ENCODE measurements around the gene FXYD5.
A peak's percentile ranks its signal among the peaks of the same experiment; 100 is the strongest.

Gene FXYD5

DNA sequence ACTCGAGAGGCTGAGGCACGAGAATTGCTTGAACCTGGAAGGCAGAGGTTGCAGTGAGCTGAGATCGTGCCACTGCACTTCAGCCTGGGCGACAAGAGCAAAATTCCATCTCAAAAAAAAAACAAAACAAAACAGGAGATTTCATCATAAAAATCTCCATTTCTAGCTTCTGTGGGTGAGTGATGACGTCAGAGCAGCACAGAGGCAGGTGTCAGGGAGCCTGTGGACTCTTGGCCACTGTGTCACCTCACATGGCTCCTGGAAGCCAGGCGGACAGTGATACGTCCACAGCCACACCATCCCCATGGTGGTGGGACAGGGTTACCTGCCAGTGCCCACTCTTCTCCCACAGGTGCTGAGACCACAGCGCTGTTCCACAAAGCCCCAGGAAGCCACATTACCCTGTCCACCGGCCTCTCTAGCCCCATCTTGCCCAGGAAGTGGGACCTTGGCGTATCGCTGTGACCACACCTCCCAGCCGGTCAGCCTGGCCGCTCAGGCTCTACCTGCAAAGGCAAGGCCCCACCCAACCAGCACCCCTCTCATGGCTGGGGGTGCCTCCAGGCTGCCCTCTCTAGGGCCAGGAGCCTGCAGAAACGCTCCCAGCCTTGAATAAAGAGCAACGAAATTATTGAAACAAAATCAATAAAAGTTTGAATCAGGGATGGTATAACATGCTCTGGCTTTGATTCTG, 41.4 kb upstream of the FXYD5 start:
- Histone ChIP-seq H3K27ac (ENCODE audit: insufficient read depth, low read depth, low read length, poor library complexity, severe bottlenecking) (no peak overlapping the region), H3K4me3 (ENCODE audit: insufficient read depth, low read depth, low read length) (no peak overlapping the region), H3K27me3 (ENCODE audit: control insufficient read depth, insufficient read depth, low read length, poor library complexity, severe bottlenecking) (no peaks in the 10 kb centered on the region), H3K9me3 (ENCODE audit: control insufficient read depth, low read length) (no peaks in the 10 kb centered on the region), H3K36me3 (ENCODE audit: control insufficient read depth, insufficient read depth, low read length) (no peaks in the 10 kb centered on the region), H3K4me1 (ENCODE audit: control insufficient read depth, insufficient read depth, low read length) (peaks cover 20% of the 10 kb centered on the region)
- WGBS, 2 experiments: 89 to 90% methylated on average over 15 of the region's 15 CpGs

DNA sequence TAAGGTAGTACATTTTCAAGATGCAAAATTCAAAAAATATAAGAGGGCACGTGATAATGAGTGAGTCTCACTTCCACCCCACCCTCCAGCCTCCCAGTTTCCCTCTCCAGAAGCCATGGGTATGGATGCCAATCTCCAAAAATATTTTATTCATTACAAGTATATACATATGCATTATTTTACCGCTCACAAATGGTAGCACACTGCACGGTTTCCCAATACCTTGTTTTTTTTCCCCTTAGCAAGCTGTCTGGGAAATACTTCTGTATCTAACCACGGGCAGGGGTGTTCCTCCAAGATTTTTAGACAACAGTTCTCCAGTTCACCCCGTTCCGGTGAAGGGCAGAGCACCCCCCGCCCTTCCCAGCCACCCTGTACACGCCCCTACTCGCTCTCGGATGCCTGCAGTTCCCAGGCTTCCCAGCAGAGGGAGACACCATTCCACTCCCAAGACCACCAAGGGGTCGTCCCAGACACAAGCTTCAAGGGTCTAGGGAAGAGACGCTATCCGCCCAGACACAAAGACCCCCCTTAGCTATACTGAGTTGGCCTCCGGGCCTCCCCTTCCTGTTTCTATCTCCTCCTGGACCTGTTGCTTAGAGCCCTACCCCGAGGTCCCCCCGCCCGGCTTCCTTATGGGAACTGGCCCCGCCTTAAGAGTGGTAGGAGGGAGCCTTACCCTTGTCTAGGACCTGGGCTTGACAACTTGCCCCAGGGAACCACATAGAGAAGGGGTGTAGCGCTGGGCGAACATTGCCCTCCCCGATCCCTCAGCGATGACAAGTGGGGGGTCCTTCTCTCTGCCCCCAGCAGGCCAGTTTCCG, 40.0 kb upstream of the FXYD5 start:
- no peaks in the 10 kb centered on the region for H3K36me3 ChIP-seq (ENCODE audit: control insufficient read depth, insufficient read depth, low read length)
- H3K4me3 ChIP-seq (ENCODE audit: insufficient read depth, low read depth, low read length): peak overlapping the region; percentile 3
- 17 to 19% methylated on average over 23 of the region's 23 CpGs for WGBS, 2 experiments
- H3K27me3 ChIP-seq (ENCODE audit: control insufficient read depth, insufficient read depth, low read length, poor library complexity, severe bottlenecking): no peaks in the 10 kb centered on the region
- H3K9me3 ChIP-seq (ENCODE audit: control insufficient read depth, low read length): no peaks in the 10 kb centered on the region
- H3K27ac ChIP-seq (ENCODE audit: insufficient read depth, low read depth, low read length, poor library complexity, severe bottlenecking): no peak overlapping the region
- H3K4me1 ChIP-seq (ENCODE audit: control insufficient read depth, insufficient read depth, low read length): peaks cover 20% of the 10 kb centered on the region

- Histone ChIP-seq H3K27ac (ENCODE audit: insufficient read depth, low read depth, low read length, poor library complexity, severe bottlenecking) (no peak within 1 kb of the TSS), H3K27me3 (ENCODE audit: control insufficient read depth, insufficient read depth, low read length, poor library complexity, severe bottlenecking) (no peaks in the 10 kb centered on the region), H3K9me3 (ENCODE audit: control insufficient read depth, low read length) (no peaks in the 10 kb centered on the region), H3K4me1 (ENCODE audit: control insufficient read depth, insufficient read depth, low read length) (peaks cover 20% of the 10 kb centered on the region), H3K36me3 (ENCODE audit: control insufficient read depth, insufficient read depth, low read length) (no peaks in the 10 kb centered on the region), H3K4me3 (ENCODE audit: insufficient read depth, low read depth, low read length) (peak within 1 kb of the TSS; percentile 3)
- 69 to 71% methylated on average over 14 of the region's 14 CpGs for WGBS, 2 experiments
Measured at GRCh38 chr19:35115177-35115951, 39.2 kb upstream of the FXYD5 start, which contains the start of gene FXYD3. Gene FXYD3, plus strand, starts transcription at chr19:35115823. Its CDS starts 3,554 bp downstream, at chr19:35119377.

- Histone ChIP-seq H3K27ac (ENCODE audit: insufficient read depth, low read depth, low read length, poor library complexity, severe bottlenecking) (no peak overlapping the region), H3K27me3 (ENCODE audit: control insufficient read depth, insufficient read depth, low read length, poor library complexity, severe bottlenecking) (no peaks in the 10 kb centered on the region), H3K4me3 (ENCODE audit: insufficient read depth, low read depth, low read length) (no peak overlapping the region), H3K36me3 (ENCODE audit: control insufficient read depth, insufficient read depth, low read length) (no peaks in the 10 kb centered on the region), H3K9me3 (ENCODE audit: control insufficient read depth, low read length) (no peaks in the 10 kb centered on the region), H3K4me1 (ENCODE audit: control insufficient read depth, insufficient read depth, low read length) (peaks cover 20% of the 10 kb centered on the region)
- 92% methylated on average over 13 of the region's 13 CpGs for WGBS, 2 experiments
Measured at GRCh38 chr19:35116072-35116801, 38.3 kb upstream of the FXYD5 start.

- H3K36me3 ChIP-seq (ENCODE audit: control insufficient read depth, insufficient read depth, low read length): no peaks in the 10 kb centered on the region
- no peak overlapping the region for H3K27ac ChIP-seq (ENCODE audit: insufficient read depth, low read depth, low read length, poor library complexity, severe bottlenecking)
- H3K4me1 ChIP-seq (ENCODE audit: control insufficient read depth, insufficient read depth, low read length): peaks cover 20% of the 10 kb centered on the region
- no peaks in the 10 kb centered on the region for H3K27me3 ChIP-seq (ENCODE audit: control insufficient read depth, insufficient read depth, low read length, poor library complexity, severe bottlenecking)
- H3K4me3 ChIP-seq (ENCODE audit: insufficient read depth, low read depth, low read length): no peak overlapping the region
- H3K9me3 ChIP-seq (ENCODE audit: control insufficient read depth, low read length): no peaks in the 10 kb centered on the region
- 66 to 72% methylated on average over 8 of the region's 8 CpGs for WGBS, 2 experiments
Measured at GRCh38 chr19:35117116-35117515, 37.4 kb upstream of the FXYD5 start.

DNA sequence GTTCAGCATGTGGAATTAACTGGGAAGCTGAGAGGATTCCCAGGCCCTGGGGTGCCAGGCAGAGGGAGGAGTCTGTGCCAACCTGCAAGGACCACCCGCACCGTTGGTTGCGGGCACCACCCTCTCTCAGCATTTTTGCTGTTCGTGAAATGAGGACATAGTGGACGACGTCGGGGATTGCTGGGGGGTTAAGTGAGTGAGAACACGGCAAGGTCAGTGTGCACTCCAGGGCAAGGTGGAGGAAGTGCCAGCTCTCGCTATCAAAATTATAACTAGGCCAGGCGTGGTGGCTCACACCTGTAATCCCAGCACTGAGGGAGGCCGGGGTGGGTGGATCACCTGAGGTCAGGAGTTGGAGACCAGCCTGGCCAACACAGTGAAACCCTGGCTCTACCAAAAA, 36.7 kb upstream of the FXYD5 start:
- WGBS, 2 experiments: 87 to 88% methylated on average over 11 of the region's 11 CpGs
- H3K27me3 ChIP-seq (ENCODE audit: control insufficient read depth, insufficient read depth, low read length, poor library complexity, severe bottlenecking): no peaks in the 10 kb centered on the region
- no peak overlapping the region for H3K4me3 ChIP-seq (ENCODE audit: insufficient read depth, low read depth, low read length)
- H3K9me3 ChIP-seq (ENCODE audit: control insufficient read depth, low read length): no peaks in the 10 kb centered on the region
- H3K36me3 ChIP-seq (ENCODE audit: control insufficient read depth, insufficient read depth, low read length): no peaks in the 10 kb centered on the region
- no peak overlapping the region for H3K27ac ChIP-seq (ENCODE audit: insufficient read depth, low read depth, low read length, poor library complexity, severe bottlenecking)
- H3K4me1 ChIP-seq (ENCODE audit: control insufficient read depth, insufficient read depth, low read length): peaks cover 25% of the 10 kb centered on the region

- Histone ChIP-seq H3K9me3 (ENCODE audit: control insufficient read depth, low read length) (no peaks in the 10 kb centered on the region), H3K4me1 (ENCODE audit: control insufficient read depth, insufficient read depth, low read length) (peaks cover 31% of the 10 kb centered on the region), H3K27ac (ENCODE audit: insufficient read depth, low read depth, low read length, poor library complexity, severe bottlenecking) (no peak overlapping the region), H3K4me3 (ENCODE audit: insufficient read depth, low read depth, low read length) (no peak overlapping the region), H3K27me3 (ENCODE audit: control insufficient read depth, insufficient read depth, low read length, poor library complexity, severe bottlenecking) (no peaks in the 10 kb centered on the region), H3K36me3 (ENCODE audit: control insufficient read depth, insufficient read depth, low read length) (no peaks in the 10 kb centered on the region)
- WGBS, 2 experiments: 84 to 86% methylated on average over 13 of the region's 13 CpGs
Measured at GRCh38 chr19:35118268-35119020, 36.1 kb upstream of the FXYD5 start.

DNA sequence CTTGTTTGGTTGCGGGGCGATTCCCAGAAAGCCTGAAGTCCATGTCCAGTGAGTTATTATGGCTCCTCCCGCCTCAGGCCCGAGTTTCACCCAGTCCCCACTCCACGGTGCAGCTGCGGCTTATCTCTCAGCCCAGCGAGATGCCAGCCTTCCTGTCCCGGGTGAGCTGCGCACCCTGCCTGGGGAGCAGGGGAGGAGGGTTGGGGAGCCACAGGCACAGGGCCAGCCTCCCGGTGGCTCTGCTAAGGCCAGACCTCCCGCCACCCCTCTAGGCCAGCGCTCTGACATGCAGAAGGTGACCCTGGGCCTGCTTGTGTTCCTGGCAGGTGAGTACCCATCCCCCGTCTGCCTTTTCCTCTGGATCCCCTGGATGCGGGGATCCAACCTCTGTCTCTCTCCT, 35.4 kb upstream of the FXYD5 start:
- WGBS, 2 experiments: 88 to 89% methylated on average over 14 of the region's 14 CpGs
- Histone ChIP-seq H3K27ac (ENCODE audit: insufficient read depth, low read depth, low read length, poor library complexity, severe bottlenecking) (no peak overlapping the region), H3K27me3 (ENCODE audit: control insufficient read depth, insufficient read depth, low read length, poor library complexity, severe bottlenecking) (no peaks in the 10 kb centered on the region), H3K4me1 (ENCODE audit: control insufficient read depth, insufficient read depth, low read length) (peaks cover 31% of the 10 kb centered on the region), H3K36me3 (ENCODE audit: control insufficient read depth, insufficient read depth, low read length) (no peaks in the 10 kb centered on the region), H3K4me3 (ENCODE audit: insufficient read depth, low read depth, low read length) (no peak overlapping the region), H3K9me3 (ENCODE audit: control insufficient read depth, low read length) (no peaks in the 10 kb centered on the region)

- no peaks in the 10 kb centered on the region for H3K27me3 ChIP-seq (ENCODE audit: control insufficient read depth, insufficient read depth, low read length, poor library complexity, severe bottlenecking)
- no peak overlapping the region for H3K4me3 ChIP-seq (ENCODE audit: insufficient read depth, low read depth, low read length)
- peaks cover 31% of the 10 kb centered on the region for H3K4me1 ChIP-seq (ENCODE audit: control insufficient read depth, insufficient read depth, low read length)
- H3K9me3 ChIP-seq (ENCODE audit: control insufficient read depth, low read length): no peaks in the 10 kb centered on the region
- H3K36me3 ChIP-seq (ENCODE audit: control insufficient read depth, insufficient read depth, low read length): no peaks in the 10 kb centered on the region
- WGBS, 2 experiments: 89 to 90% methylated on average over 9 of the region's 9 CpGs
- H3K27ac ChIP-seq (ENCODE audit: insufficient read depth, low read depth, low read length, poor library complexity, severe bottlenecking): no peak overlapping the region
Measured at GRCh38 chr19:35119578-35120155, 34.9 kb upstream of the FXYD5 start.
